GM23338 (cell line): ENCODE measurements around the gene SAMHD1. TPM values are rescaled to one million over a fixed set of nuclear protein-coding genes. Genes with fewer than 3 reads are reported as not detected.
A peak's percentile ranks its signal among the peaks of the same experiment; 100 is the strongest.

ENCODE experiments used
- ATAC-seq: fragments of 200-7000 bp; cut with Tn5 transposase; 3 replicates; pipeline ENCODE4 v1.9.1; 2020
- DNase-seq: peaks from one replicate; pipeline ENCODE4 v3.0.0-alpha.2; 2015; ENCODE audit warnings: low spot score
- H2AFZ ChIP-seq: fragments of 200-600 bp; sonication (generic); 2 replicates; pipeline ENCODE4 v1.8.0; 2016; ENCODE audit warnings: antibody characterized with exemption, mild to moderate bottlenecking, moderate library complexity
- H3F3A ChIP-seq: fragments of 200-600 bp; sonication (generic); replicated peaks from 2 replicates; pipeline ENCODE4 v1.8.0; 2017; ENCODE audit warnings: antibody characterized with exemption, mixed run types, low read depth
- H3K27ac ChIP-seq: fragments of 200-600 bp; sonication (generic); 2 replicates; pipeline ENCODE4 v1.6.1; 2016; ENCODE audit warnings: low read depth
- H3K27me3 ChIP-seq: fragments of 200-600 bp; sonication (generic); 2 replicates; pipeline ENCODE4 v1.8.0; 2016; ENCODE audit warnings: mild to moderate bottlenecking, mixed run types, moderate library complexity; ENCODE audit not compliant: insufficient read depth
- H3K36me3 ChIP-seq: fragments of 200-600 bp; sonication (generic); 2 replicates; pipeline ENCODE4 v1.8.0; 2016; ENCODE audit warnings: mild to moderate bottlenecking; ENCODE audit not compliant: insufficient read depth
- H3K4me1 ChIP-seq: fragments of 200-600 bp; sonication (generic); 2 replicates; pipeline ENCODE4 v1.8.0; 2016; ENCODE audit warnings: mild to moderate bottlenecking, moderate library complexity; ENCODE audit not compliant: insufficient read depth
- H3K4me2 ChIP-seq: fragments of 200-600 bp; sonication (generic); 2 replicates; pipeline ENCODE4 v1.7.1; 2017; ENCODE audit warnings: mixed run types
- H3K4me3 ChIP-seq: fragments of 200-600 bp; sonication (generic); 2 replicates; pipeline ENCODE4 v1.6.1; 2016; ENCODE audit warnings: mixed run types
- H3K79me2 ChIP-seq: fragments of 200-600 bp; sonication (generic); replicated peaks from 2 replicates; pipeline ENCODE4 v1.8.0; 2017; ENCODE audit warnings: mild to moderate bottlenecking; ENCODE audit not compliant: insufficient read depth
- H3K9me2 ChIP-seq: fragments of 200-600 bp; sonication (generic); 2 replicates; pipeline ENCODE4 v1.8.0; 2017; ENCODE audit not compliant: insufficient read depth
- H4K20me1 ChIP-seq: fragments of 200-600 bp; sonication (generic); replicated peaks from 2 replicates; pipeline ENCODE4 v1.8.0; 2017; ENCODE audit warnings: mild to moderate bottlenecking; ENCODE audit not compliant: insufficient read depth
- H3K27ac Mint-ChIP-seq: 2 replicates; pipeline ENCODE4 v1.8.0; 2020; ENCODE audit warnings: inconsistent platforms, mild to moderate bottlenecking, moderate library complexity, mixed read lengths
- H3K27me3 Mint-ChIP-seq: 3 replicates; pipeline ENCODE4 v1.8.0; 2022; ENCODE audit warnings: low read depth, mild to moderate bottlenecking, moderate library complexity, mixed read lengths, inconsistent platforms; ENCODE audit not compliant: insufficient read depth, poor library complexity
- H3K36me3 Mint-ChIP-seq: 3 replicates; pipeline ENCODE4 v1.8.0; 2021; ENCODE audit warnings: low read depth, mild to moderate bottlenecking, inconsistent platforms, moderate library complexity, mixed read lengths
- H3K4me1 Mint-ChIP-seq: 3 replicates; pipeline ENCODE4 v1.8.0; 2020; ENCODE audit warnings: mild to moderate bottlenecking, inconsistent platforms, mixed read lengths
- H3K4me3 Mint-ChIP-seq: 3 replicates; pipeline ENCODE4 v1.8.0; 2021; ENCODE audit warnings: moderate library complexity, mild to moderate bottlenecking, inconsistent platforms, mixed read lengths
- H3K9me3 Mint-ChIP-seq: 3 replicates; pipeline ENCODE4 v1.8.0; 2020; ENCODE audit warnings: moderate library complexity, mild to moderate bottlenecking, inconsistent platforms, mixed read lengths
- CREB1 ChIP-seq: fragments of 250-450 bp; sonication (Bioruptor Pico); IDR thresholded peaks from 2 replicates; pipeline ENCODE4 v1.5.0; 2020; ENCODE audit warnings: low read depth, mild to moderate bottlenecking, moderate library complexity
- ETS1 ChIP-seq: IDR thresholded peaks from 2 replicates; pipeline ENCODE4 v1.6.1; 2016; ENCODE audit warnings: antibody characterized with exemption
- EZH2 ChIP-seq: fragments of 200-600 bp; sonication (generic); IDR thresholded peaks from one replicate; pipeline ENCODE4 v1.8.0; 2017; ENCODE audit warnings: antibody characterized with exemption, mild to moderate bottlenecking, low read depth; ENCODE audit not compliant: unreplicated experiment
- EZH2phosphoT487 ChIP-seq: fragments of 200-600 bp; sonication (generic); IDR thresholded peaks from one replicate; pipeline ENCODE4 v1.8.1; 2018; ENCODE audit warnings: antibody characterized with exemption; ENCODE audit not compliant: unreplicated experiment
- JUNB ChIP-seq: IDR thresholded peaks from one replicate; pipeline ENCODE4 v1.6.1; 2016; ENCODE audit warnings: antibody characterized with exemption; ENCODE audit not compliant: unreplicated experiment
- NANOG ChIP-seq: IDR thresholded peaks from 2 replicates; pipeline ENCODE4 v1.6.1; 2016; ENCODE audit warnings: antibody characterized with exemption, borderline replicate concordance
- POLR2AphosphoS5 ChIP-seq: IDR thresholded peaks from 2 replicates; pipeline ENCODE4 v1.6.1; 2016; ENCODE audit warnings: antibody characterized with exemption, low read depth
- REST ChIP-seq: IDR thresholded peaks from one replicate; pipeline ENCODE4 v1.6.1; 2018; ENCODE audit warnings: antibody characterized with exemption; ENCODE audit not compliant: unreplicated experiment
- polyA plus RNA-seq: library from polyadenylated mRNA; unstranded; fragments of >200 nt; fragmentation: Nextera tagmentation; extraction: Ambion mirVana; gene quantifications from 2 replicates; pipeline ENCODE4 v1.2.1, GENCODE V29; 2016
- total RNA-seq: library from RNA; depleted of rRNA; stranded (reverse); fragments of >200 nt; shearing (Covaris generic); gene quantifications from 2 replicates; pipeline ENCODE4 v1.2.3, GENCODE V29; 2014

The SAMHD1 gene
- total and polyA plus RNA-seq, 2 experiments from 2014 or later, result 21.9 to 45.4 TPM

GRCh38 chr20:36861875-36862801, 89.4 kb downstream of the SAMHD1 start:
- Mint-ChIP-seq H3K27me3 (peaks cover 26% of the 10 kb centered on the region), H3K4me3 (peak overlapping the region; percentile 75), H3K36me3 (peaks cover 4% of the 10 kb centered on the region; the same call in 2 of the 3 replicates), H3K27ac (no peak overlapping the region), H3K9me3 (no peaks in the 10 kb centered on the region), H3K4me1 (peaks cover 49% of the 10 kb centered on the region)
- Histone ChIP-seq H3K4me1 (peaks cover 22% of the 10 kb centered on the region), H3K4me3 (peak overlapping the region; percentile 73), H3K36me3 (no peaks in the 10 kb centered on the region), H3K79me2 (peaks cover 27% of the 10 kb centered on the region), H4K20me1 (peaks cover 10% of the 10 kb centered on the region), H3K9me2 (no peaks in the 10 kb centered on the region), H3K27me3 (peaks cover 25% of the 10 kb centered on the region), H3K4me2 (peak overlapping the region; percentile 92), H2AFZ (no peak overlapping the region), H3F3A (no peaks in the 10 kb centered on the region), H3K27ac (no peak overlapping the region)
- peak; percentile 67 for DNase-seq
- TF ChIP-seq ETS1 (no peak), CREB1 (CRISPR knock-in tag) (no peak), EZH2 (peak; percentile 27)
- ATAC-seq, result no peak; the same call in none of the 3 replicates

DNA sequence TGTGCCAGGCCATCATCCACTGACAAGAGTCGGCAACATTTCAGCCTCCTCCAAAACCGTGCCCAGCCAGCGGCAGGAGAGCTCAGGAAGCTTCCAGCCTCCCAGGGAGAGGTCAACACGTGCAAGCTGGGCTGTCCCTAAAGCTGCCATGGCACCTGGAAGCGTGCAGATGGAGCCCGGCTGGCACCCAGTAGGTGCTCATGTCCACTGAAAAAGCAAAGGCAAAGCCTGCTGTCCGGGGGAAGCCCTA, 90.0 kb downstream of the SAMHD1 start:
- H2AFZ ChIP-seq, result no peak overlapping the region
- H3K4me1 ChIP-seq, result peaks cover 22% of the 10 kb centered on the region
- H3K79me2 ChIP-seq, result peaks cover 27% of the 10 kb centered on the region
- H3F3A ChIP-seq, result no peaks in the 10 kb centered on the region
- H3K4me1 Mint-ChIP-seq, result peaks cover 51% of the 10 kb centered on the region
- no peaks in the 10 kb centered on the region for H3K9me3 Mint-ChIP-seq
- no peak for ATAC-seq
- H3K36me3 ChIP-seq, result no peaks in the 10 kb centered on the region
- H3K27ac Mint-ChIP-seq, result no peak overlapping the region
- H4K20me1 ChIP-seq, result peaks cover 10% of the 10 kb centered on the region
- peak overlapping the region; percentile 92 for H3K4me2 ChIP-seq
- H3K4me3 ChIP-seq, result peak overlapping the region; percentile 73
- H3K36me3 Mint-ChIP-seq, result peaks cover 4% of the 10 kb centered on the region; the same call in 2 of the 3 replicates
- H3K27me3 ChIP-seq, result peaks cover 25% of the 10 kb centered on the region
- H3K27me3 Mint-ChIP-seq, result peaks cover 26% of the 10 kb centered on the region
- H3K9me2 ChIP-seq, result no peaks in the 10 kb centered on the region
- H3K27ac ChIP-seq, result no peak overlapping the region
- no peak for DNase-seq
- peak overlapping the region; percentile 75; the same call in 2 of the 3 replicates for H3K4me3 Mint-ChIP-seq
- no peak for TF ChIP-seq CREB1 (CRISPR knock-in tag)
- no peak for TF ChIP-seq REST
- TF ChIP-seq EZH2, result no peak
- TF ChIP-seq POLR2AphosphoS5, result no peak
- TF ChIP-seq NANOG, result no peak
- no peak for TF ChIP-seq EZH2phosphoT487
- no peak for TF ChIP-seq ETS1
- no peak for TF ChIP-seq JUNB
